ENCODE measurements around the gene CA12.

GRCh38 chr15:63349156-63349555 is 32.5 kb downstream of the CA12 start:
- TF ChIP-seq, protein P1, sequence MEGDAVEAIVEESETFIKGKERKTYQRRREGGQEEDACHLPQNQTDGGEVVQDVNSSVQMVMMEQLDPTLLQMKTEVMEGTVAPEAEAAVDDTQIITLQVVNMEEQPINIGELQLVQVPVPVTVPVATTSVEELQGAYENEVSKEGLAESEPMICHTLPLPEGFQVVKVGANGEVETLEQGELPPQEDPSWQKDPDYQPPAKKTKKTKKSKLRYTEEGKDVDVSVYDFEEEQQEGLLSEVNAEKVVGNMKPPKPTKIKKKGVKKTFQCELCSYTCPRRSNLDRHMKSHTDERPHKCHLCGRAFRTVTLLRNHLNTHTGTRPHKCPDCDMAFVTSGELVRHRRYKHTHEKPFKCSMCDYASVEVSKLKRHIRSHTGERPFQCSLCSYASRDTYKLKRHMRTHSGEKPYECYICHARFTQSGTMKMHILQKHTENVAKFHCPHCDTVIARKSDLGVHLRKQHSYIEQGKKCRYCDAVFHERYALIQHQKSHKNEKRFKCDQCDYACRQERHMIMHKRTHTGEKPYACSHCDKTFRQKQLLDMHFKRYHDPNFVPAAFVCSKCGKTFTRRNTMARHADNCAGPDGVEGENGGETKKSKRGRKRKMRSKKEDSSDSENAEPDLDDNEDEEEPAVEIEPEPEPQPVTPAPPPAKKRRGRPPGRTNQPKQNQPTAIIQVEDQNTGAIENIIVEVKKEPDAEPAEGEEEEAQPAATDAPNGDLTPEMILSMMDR (IDR thresholded peaks at IDR 0.05), result no peak
- no peak for TF ChIP-seq POLR2A (IDR thresholded peaks at IDR 0.05)

All from esophagus squamous epithelium (tissue), 4 donors.